ENCODE data around the gene MARCHF10.

DNA sequence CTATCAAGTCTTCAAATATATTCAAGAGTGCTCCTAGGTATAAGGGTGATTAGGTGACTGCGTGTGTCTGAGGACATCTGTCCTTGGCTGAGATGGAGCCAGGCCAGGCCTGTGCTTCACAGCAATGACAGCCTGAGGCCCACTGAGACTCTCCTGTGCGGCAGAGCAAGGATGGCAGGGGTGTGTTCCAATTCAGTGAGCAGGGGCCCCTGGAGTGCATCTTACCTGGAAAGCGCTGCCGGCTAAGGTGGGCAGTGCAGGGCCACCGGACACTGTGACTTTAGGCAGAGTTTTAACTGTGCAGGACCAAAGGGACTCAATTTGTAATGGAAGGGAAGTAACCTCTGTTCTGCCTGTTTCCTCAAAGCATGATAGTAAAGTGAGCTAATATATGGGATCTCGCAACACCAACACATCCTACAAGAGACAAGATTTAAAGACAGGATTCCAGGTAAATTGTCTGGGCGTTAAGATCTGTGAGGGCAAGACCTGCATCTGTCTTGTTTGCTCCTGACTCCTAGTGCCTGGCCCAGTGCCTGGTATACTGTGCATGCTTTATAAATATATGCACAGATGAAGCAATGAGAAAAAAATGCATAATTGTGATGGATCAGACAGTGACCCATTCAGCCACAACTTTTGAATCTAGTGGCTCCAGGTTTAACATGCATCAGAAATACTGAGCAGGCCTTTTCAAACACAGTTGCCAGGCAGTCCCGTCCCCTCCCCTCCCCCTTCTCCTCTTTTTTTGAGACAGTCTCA lies 93.9 kb downstream of the MARCHF10 start:
- no peak for TF ChIP-seq POLR2AphosphoS5 (IDR thresholded peaks at IDR 0.05)
- no peak for TF ChIP-seq POLR2A (IDR thresholded peaks at IDR 0.05; ENCODE audit: low read depth)
- TF ChIP-seq, protein P1, sequence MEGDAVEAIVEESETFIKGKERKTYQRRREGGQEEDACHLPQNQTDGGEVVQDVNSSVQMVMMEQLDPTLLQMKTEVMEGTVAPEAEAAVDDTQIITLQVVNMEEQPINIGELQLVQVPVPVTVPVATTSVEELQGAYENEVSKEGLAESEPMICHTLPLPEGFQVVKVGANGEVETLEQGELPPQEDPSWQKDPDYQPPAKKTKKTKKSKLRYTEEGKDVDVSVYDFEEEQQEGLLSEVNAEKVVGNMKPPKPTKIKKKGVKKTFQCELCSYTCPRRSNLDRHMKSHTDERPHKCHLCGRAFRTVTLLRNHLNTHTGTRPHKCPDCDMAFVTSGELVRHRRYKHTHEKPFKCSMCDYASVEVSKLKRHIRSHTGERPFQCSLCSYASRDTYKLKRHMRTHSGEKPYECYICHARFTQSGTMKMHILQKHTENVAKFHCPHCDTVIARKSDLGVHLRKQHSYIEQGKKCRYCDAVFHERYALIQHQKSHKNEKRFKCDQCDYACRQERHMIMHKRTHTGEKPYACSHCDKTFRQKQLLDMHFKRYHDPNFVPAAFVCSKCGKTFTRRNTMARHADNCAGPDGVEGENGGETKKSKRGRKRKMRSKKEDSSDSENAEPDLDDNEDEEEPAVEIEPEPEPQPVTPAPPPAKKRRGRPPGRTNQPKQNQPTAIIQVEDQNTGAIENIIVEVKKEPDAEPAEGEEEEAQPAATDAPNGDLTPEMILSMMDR (IDR thresholded peaks at IDR 0.05): no peak
